Vagina (tissue), 2 donors: ENCODE measurements around the gene CEND1. TPM values are rescaled to one million over a fixed set of nuclear protein-coding genes. Genes with fewer than 3 reads are reported as not detected.

Source experiments
- DNase-seq, 2 donors: peaks; one replicate each; pipeline ENCODE4 v3.0.0-alpha.2; 2017; ENCODE audit errors: extremely low spot score in 2 of 2
- H3K27ac ChIP-seq: fragments of 200-600 bp; sonication (generic); one replicate; pipeline ENCODE4 v1.5.1; 2019
- H3K27me3 ChIP-seq: fragments of 200-600 bp; sonication (generic); one replicate; pipeline ENCODE4 v1.5.1; 2019
- H3K36me3 ChIP-seq, 2 donors: fragments of 200-600 bp; sonication (generic); one replicate each; pipeline ENCODE4 v1.5.1; 2017 to 2019
- H3K4me1 ChIP-seq: fragments of 200-600 bp; sonication (generic); one replicate; pipeline ENCODE4 v1.5.1; 2019
- H3K4me3 ChIP-seq, 2 donors: fragments of 200-600 bp; sonication (generic); 1 replicate in 1 of 2; 2 replicates in 1 of 2; pipeline ENCODE4 v1.5.1; 2016 to 2019
- H3K9me3 ChIP-seq: fragments of 200-600 bp; sonication (generic); one replicate; pipeline ENCODE4 v1.5.1; 2019
- CTCF ChIP-seq, 3 experiments: fragments of 450-650 bp in 2 of 3; fragments of 200-600 bp in 1 of 3; sonication (generic) in 1 of 3; IDR thresholded peaks; one replicate each; pipeline ENCODE4 v1.5.1; 2017 to 2019; ENCODE audit warnings: antibody characterized with exemption in 3 of 3, mild to moderate bottlenecking in 2 of 3, moderate library complexity in 2 of 3
- POLR2A ChIP-seq, 2 donors: fragments of 450-650 bp; IDR thresholded peaks; one replicate each; pipeline ENCODE4 v1.6.1; 2017; ENCODE audit warnings: antibody characterized with exemption in 2 of 2, mild to moderate bottlenecking in 2 of 2, moderate library complexity in 2 of 2
- POLR2AphosphoS5 ChIP-seq, 2 donors: sonication (generic); formaldehyde crosslinking; IDR thresholded peaks; one replicate each; pipeline ENCODE4 v1.9.0; 2017; ENCODE audit warnings: antibody characterized with exemption in 2 of 2, mild to moderate bottlenecking in 2 of 2, low read depth in 1 of 2; ENCODE audit not compliant: insufficient read depth in 1 of 2
- intact Hi-C: fragments of 100-400 bp; cut with DNase I; formaldehyde crosslinking; loops from one replicate; pipeline ENCODE4 v1.15.1; 2023
- total RNA-seq: library from RNA; depleted of rRNA; stranded (reverse); fragments of >200 nt; gene quantifications from one replicate; pipeline ENCODE4 v1.2.3, GENCODE V29; 2016

The CEND1 gene
- total RNA-seq, 1 donor from 2014 or later, result 1.7 TPM

DNA sequence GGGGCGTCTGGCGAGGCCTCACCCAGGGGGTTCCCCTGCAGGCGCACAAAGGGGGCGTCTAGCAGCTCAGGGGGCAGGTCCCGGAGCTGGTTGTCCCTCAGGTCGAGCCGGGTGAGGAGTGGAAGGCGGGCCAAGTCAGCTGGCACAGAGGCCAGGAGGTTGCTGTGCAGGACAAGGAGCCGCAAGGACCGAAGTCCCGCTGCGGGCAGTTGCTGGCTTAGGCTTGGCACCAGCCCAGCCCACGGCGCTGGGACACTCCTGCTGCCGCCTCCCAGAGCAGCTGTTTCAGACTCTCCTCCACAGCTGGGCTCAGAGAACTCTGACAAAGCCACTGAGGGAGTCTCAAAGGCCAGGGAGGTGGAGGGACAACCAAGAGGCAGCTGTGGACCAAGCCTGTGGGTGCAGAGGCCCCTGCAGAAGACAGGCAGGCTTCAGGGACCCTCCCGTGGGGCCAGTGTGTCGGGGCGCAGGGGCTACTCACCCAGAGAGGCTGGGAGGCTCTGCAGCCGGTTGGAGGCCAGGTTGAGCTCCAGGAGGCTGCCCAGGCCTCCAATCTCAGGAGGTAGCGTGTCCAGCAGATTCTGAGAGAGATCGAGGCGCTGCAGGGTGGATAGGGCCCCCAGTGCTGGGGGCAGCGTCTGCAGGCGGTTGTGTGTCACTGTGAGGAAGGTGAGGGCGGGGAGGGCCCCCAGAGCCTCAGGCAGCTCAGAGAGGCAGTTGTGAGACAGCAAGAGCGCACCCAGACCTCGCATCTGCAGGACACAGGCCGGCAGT is 13.0 kb upstream of the CEND1 start:
- Histone ChIP-seq H3K4me3 (no peak overlapping the region), H3K36me3 (peaks cover 0 to 13% of the 10 kb centered on the region in 2 donors), H3K9me3 (no peaks in the 10 kb centered on the region), H3K4me1 (peaks cover 23% of the 10 kb centered on the region), H3K27ac (no peak overlapping the region), H3K27me3 (no peaks in the 10 kb centered on the region)
- intact Hi-C loops, result no loop called here
- TF ChIP-seq CTCF (IDR thresholded peaks at IDR 0.05) (no peak), POLR2A (IDR thresholded peaks at IDR 0.05) (no peak), POLR2AphosphoS5 (IDR thresholded peaks at IDR 0.05; ENCODE audit: insufficient read depth in 1 of 2, low read depth in 1 of 2) (no peak)
- no peak for DNase-seq

GRCh38 chr11:802018-802617 is 12.2 kb upstream of the CEND1 start:
- TF ChIP-seq POLR2A (IDR thresholded peaks at IDR 0.05), result no peak
- TF ChIP-seq POLR2AphosphoS5 (IDR thresholded peaks at IDR 0.05; ENCODE audit: insufficient read depth in 1 of 2, low read depth in 1 of 2), result no peak
- no peak for TF ChIP-seq CTCF (IDR thresholded peaks at IDR 0.05)
- H3K27me3 ChIP-seq, result no peaks in the 10 kb centered on the region
- H3K9me3 ChIP-seq, result no peaks in the 10 kb centered on the region
- H3K27ac ChIP-seq, result no peak overlapping the region
- DNase-seq, result no peak
- intact Hi-C loops, result no loop called here
- no peak overlapping the region for H3K4me3 ChIP-seq
- peaks cover 0 to 13% of the 10 kb centered on the region in 2 donors for H3K36me3 ChIP-seq
- H3K4me1 ChIP-seq, result peaks cover 25% of the 10 kb centered on the region

DNA sequence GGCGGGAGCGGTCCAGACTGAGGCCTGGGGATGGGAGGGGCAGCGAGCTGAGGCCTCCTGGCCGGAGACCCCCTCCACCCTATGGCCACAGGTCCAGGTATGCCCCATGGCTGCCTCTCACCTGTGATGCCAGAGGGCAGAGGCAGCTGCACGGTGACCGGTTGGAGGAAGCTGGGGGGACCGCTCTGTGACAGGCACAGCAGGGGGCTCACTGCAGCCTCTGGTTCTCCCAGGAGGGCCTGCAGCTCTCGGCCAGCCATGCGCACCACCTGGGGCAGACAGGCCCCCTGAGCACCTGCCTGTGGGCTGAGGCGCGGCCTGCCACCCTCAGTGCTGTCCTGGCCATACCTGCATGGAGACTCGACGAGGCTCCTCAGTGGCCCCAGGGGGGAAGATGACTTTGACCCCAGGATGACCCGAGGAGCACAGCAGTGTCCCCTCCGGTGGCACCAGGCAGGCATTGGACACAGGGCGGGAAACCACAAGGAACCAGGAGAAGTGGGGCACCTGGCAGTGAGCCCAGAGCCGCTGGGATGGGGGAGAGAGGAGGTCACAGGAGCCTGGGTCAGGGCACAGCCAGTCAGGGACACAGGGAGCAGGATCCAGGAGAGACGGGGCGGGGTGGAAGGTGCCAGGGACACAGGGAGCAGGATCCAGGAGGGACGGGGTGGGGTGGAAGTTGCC is 11.3 kb upstream of the CEND1 start:
- Histone ChIP-seq H3K4me1 (peaks cover 34% of the 10 kb centered on the region), H3K4me3 (no peak overlapping the region), H3K27ac (no peak overlapping the region), H3K27me3 (no peaks in the 10 kb centered on the region), H3K9me3 (no peaks in the 10 kb centered on the region), H3K36me3 (peaks cover 0 to 13% of the 10 kb centered on the region in 2 donors)
- DNase-seq, result no peak
- TF ChIP-seq POLR2AphosphoS5 (IDR thresholded peaks at IDR 0.05; ENCODE audit: insufficient read depth in 1 of 2, low read depth in 1 of 2), result no peak
- TF ChIP-seq CTCF (IDR thresholded peaks at IDR 0.05), result no peak
- no peak for TF ChIP-seq POLR2A (IDR thresholded peaks at IDR 0.05)
- intact Hi-C loops, result no loop called here

- peaks cover 0 to 13% of the 10 kb centered on the region in 2 donors for H3K36me3 ChIP-seq
- H3K9me3 ChIP-seq, result no peaks in the 10 kb centered on the region
- H3K4me1 ChIP-seq, result peaks cover 39% of the 10 kb centered on the region
- intact Hi-C loops, result no loop called here
- DNase-seq, result no peak
- TF ChIP-seq POLR2A (IDR thresholded peaks at IDR 0.05), result no peak
- TF ChIP-seq POLR2AphosphoS5 (IDR thresholded peaks at IDR 0.05; ENCODE audit: insufficient read depth in 1 of 2, low read depth in 1 of 2), result no peak
- TF ChIP-seq CTCF (IDR thresholded peaks at IDR 0.05), result no peak
- no peak overlapping the region for H3K27ac ChIP-seq
- no peaks in the 10 kb centered on the region for H3K27me3 ChIP-seq
- no peak overlapping the region for H3K4me3 ChIP-seq
These were observed 10.6 kb upstream of the CEND1 start for GRCh38 chr11:800473-800872.
